ENCODE measurements around the gene AHCYL1.

DNA sequence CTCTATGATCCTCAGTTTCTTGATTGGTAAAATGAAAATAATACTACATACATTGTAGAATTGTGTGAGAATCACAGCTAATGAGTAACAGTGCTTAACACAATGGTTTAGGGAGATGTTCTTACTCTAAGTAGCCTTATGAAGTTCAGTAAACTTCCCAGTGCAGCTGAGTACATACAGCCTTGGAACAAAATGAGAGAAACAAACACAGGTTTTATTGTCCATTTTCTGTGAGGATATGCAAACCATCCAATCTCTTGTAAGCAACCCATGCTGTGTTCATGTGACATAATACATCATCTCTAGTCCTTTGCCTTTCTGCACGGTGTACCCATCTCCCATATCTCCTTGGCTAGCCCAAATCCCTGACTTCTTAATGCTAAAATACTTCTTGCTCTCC is 35.2 kb downstream of the AHCYL1 start:
- TF ChIP-seq ZBTB33 (IDR thresholded peaks at IDR 0.05): no peak
- TF ChIP-seq, protein P1, sequence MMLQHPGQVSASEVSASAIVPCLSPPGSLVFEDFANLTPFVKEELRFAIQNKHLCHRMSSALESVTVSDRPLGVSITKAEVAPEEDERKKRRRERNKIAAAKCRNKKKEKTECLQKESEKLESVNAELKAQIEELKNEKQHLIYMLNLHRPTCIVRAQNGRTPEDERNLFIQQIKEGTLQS (IDR thresholded peaks at IDR 0.05): no peak
- no peak for TF ChIP-seq CTCF (IDR thresholded peaks at IDR 0.05; ENCODE audit: low read depth, low read length, missing input control)
- no peak for TF ChIP-seq YY1 (IDR thresholded peaks at IDR 0.05)
- no peak for TF ChIP-seq SP1 (IDR thresholded peaks at IDR 0.05)
- no peak for TF ChIP-seq MAX (IDR thresholded peaks at IDR 0.05)
- TF ChIP-seq, protein P2, sequence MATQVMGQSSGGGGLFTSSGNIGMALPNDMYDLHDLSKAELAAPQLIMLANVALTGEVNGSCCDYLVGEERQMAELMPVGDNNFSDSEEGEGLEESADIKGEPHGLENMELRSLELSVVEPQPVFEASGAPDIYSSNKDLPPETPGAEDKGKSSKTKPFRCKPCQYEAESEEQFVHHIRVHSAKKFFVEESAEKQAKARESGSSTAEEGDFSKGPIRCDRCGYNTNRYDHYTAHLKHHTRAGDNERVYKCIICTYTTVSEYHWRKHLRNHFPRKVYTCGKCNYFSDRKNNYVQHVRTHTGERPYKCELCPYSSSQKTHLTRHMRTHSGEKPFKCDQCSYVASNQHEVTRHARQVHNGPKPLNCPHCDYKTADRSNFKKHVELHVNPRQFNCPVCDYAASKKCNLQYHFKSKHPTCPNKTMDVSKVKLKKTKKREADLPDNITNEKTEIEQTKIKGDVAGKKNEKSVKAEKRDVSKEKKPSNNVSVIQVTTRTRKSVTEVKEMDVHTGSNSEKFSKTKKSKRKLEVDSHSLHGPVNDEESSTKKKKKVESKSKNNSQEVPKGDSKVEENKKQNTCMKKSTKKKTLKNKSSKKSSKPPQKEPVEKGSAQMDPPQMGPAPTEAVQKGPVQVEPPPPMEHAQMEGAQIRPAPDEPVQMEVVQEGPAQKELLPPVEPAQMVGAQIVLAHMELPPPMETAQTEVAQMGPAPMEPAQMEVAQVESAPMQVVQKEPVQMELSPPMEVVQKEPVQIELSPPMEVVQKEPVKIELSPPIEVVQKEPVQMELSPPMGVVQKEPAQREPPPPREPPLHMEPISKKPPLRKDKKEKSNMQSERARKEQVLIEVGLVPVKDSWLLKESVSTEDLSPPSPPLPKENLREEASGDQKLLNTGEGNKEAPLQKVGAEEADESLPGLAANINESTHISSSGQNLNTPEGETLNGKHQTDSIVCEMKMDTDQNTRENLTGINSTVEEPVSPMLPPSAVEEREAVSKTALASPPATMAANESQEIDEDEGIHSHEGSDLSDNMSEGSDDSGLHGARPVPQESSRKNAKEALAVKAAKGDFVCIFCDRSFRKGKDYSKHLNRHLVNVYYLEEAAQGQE (IDR thresholded peaks at IDR 0.05): no peak
- TF ChIP-seq GABPA (IDR thresholded peaks at IDR 0.05 in 1 of 2, conservative IDR thresholded peaks at IDR 0.05 in 1 of 2): no peak
- no peak for TF ChIP-seq RXRA (IDR thresholded peaks at IDR 0.05)
- TF ChIP-seq RAD21 (IDR thresholded peaks at IDR 0.05): no peak
- TF ChIP-seq HNF4G (IDR thresholded peaks at IDR 0.05): no peak
- TF ChIP-seq JUND (IDR thresholded peaks at IDR 0.05): no peak
- no peak for TF ChIP-seq EGR1 (IDR thresholded peaks at IDR 0.05; ENCODE audit: low read depth in 2 of 2)
